HCEC 1CT (cell line): ENCODE data around the gene PER2.

Experiments used
- DNase-seq: peaks from one replicate; pipeline ENCODE4 v3.0.0-alpha.2; 2017

PER2 gene

GRCh38 chr2:238305965-238306671 lies 17.7 kb upstream of the PER2 start:
- no peak for DNase-seq

- DNase-seq, result no peak
These were observed 16.9 kb upstream of the PER2 start for GRCh38 chr2:238305092-238305862.

GRCh38 chr2:238304116-238304515 lies 15.7 kb upstream of the PER2 start:
- DNase-seq, result no peak

GRCh38 chr2:238302751-238303150 lies 14.3 kb upstream of the PER2 start:
- no peak for DNase-seq

- DNase-seq, result no peak
These were observed 13.7 kb upstream of the PER2 start for GRCh38 chr2:238302087-238302486.

- no peak for DNase-seq
These were observed 11.4 kb upstream of the PER2 start for GRCh38 chr2:238299803-238300202.

- DNase-seq, result no peak
These were observed 8.4 kb upstream of the PER2 start for GRCh38 chr2:238296638-238297457.

- DNase-seq, result no peak
These were observed 7.0 kb upstream of the PER2 start for GRCh38 chr2:238295144-238296112.

GRCh38 chr2:238294393-238295143 lies 6.2 kb upstream of the PER2 start:
- no peak for DNase-seq

- DNase-seq, result no peak
These were observed 5.6 kb upstream of the PER2 start for GRCh38 chr2:238294046-238294392.

- DNase-seq, result no peak
These were observed 3.3 kb upstream of the PER2 start for GRCh38 chr2:238291550-238292281.

- DNase-seq, result no peak
These were observed 2.5 kb upstream of the PER2 start for GRCh38 chr2:238290715-238291549.

- no peak for DNase-seq
These were observed 1.7 kb upstream of the PER2 start for GRCh38 chr2:238290091-238290509.

GRCh38 chr2:238289574-238289973 lies 1.2 kb upstream of the PER2 start:
- DNase-seq, result no peak

- peak; percentile 95 for DNase-seq
These were observed 502 bp upstream of the PER2 start for GRCh38 chr2:238288650-238289573.

GRCh38 chr2:238286987-238287736 lies 1.2 kb downstream of the PER2 start:
- DNase-seq, result no peak

GRCh38 chr2:238286551-238286950 lies 1.9 kb downstream of the PER2 start:
- peak; percentile 79 for DNase-seq

GRCh38 chr2:238286095-238286494 lies 2.3 kb downstream of the PER2 start:
- no peak for DNase-seq
